ENCODE results near the gene CRYL1.
"Not testable (repeated sequence)": the region's sequence is repeated elsewhere in the genome, so short reads cannot be mapped to it uniquely, and the experiment has no call there.

CRYL1 gene

GRCh38 chr13:20439261-20439660, 86.4 kb downstream of the CRYL1 start:
- peak in 1 of 2 donors; percentile 34 for DNase-seq (ENCODE audit: low read depth in 2 of 2)
- no peak overlapping the region for H3K4me3 ChIP-seq (replicated peaks in 1 of 2; ENCODE audit: low read depth in 2 of 2, low read length in 2 of 2)
- TF ChIP-seq CTCF (IDR thresholded peaks at IDR 0.05; ENCODE audit: low read depth, low read length), result no peak

DNA sequence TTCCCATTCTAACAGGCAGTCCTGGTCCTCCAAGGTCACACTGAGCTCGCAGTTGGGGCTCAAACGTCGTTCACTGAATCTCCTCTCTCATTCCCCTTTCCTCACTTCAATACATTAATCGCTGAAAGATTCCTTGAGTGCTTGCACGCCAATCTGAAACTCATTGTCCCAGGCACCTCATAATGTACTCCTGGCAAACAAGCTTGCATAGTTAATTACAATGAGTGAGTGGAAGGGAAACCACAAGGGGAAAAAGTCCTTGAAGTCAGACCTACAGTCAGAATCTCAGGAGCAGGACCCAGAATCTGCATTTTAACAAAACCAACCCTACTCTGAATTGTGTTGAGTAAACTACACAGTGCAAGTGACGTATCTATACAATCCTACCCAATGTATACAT, 86.9 kb downstream of the CRYL1 start:
- H3K4me3 ChIP-seq (replicated peaks in 1 of 2; ENCODE audit: low read depth in 2 of 2, low read length in 2 of 2), result no peak overlapping the region
- no peak for TF ChIP-seq CTCF (IDR thresholded peaks at IDR 0.05; ENCODE audit: low read depth, low read length)
- DNase-seq (ENCODE audit: low read depth in 2 of 2), result no peak

DNA sequence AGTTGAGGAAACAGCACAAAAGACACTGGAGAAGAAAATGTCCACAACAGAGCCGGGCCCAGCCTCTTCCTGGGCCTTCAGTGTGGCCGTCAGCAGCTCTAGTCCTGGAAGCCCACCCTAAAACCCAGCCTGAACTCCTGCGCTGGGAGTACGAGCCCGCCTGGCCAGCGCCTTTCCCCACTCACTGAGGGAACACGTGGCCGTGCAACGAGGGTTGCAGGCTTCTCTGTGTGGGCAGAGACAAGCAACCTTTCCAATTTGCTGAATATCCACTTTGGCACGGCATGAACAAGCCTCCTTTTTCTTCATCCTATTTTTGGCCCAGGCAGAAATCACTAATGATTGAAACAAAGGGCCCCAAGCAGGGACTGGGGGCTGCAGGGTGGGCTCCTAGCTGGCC, 89.2 kb downstream of the CRYL1 start:
- no peak overlapping the region for H3K4me3 ChIP-seq (replicated peaks in 1 of 2; ENCODE audit: low read depth in 2 of 2, low read length in 2 of 2)
- no peak for TF ChIP-seq CTCF (IDR thresholded peaks at IDR 0.05; ENCODE audit: low read depth, low read length)
- DNase-seq (ENCODE audit: low read depth in 2 of 2), result no peak

GRCh38 chr13:20435616-20436368, 89.9 kb downstream of the CRYL1 start:
- TF ChIP-seq CTCF (IDR thresholded peaks at IDR 0.05; ENCODE audit: low read depth, low read length), result no peak
- H3K4me3 ChIP-seq (replicated peaks in 1 of 2; ENCODE audit: low read depth in 2 of 2, low read length in 2 of 2), result no peak overlapping the region
- no peak for DNase-seq (ENCODE audit: low read depth in 2 of 2)

GRCh38 chr13:20434210-20434609, 91.4 kb downstream of the CRYL1 start:
- H3K4me3 ChIP-seq (replicated peaks in 1 of 2; ENCODE audit: low read depth in 2 of 2, low read length in 2 of 2); DNase-seq (ENCODE audit: low read depth in 2 of 2): not testable (repeated sequence)

DNA sequence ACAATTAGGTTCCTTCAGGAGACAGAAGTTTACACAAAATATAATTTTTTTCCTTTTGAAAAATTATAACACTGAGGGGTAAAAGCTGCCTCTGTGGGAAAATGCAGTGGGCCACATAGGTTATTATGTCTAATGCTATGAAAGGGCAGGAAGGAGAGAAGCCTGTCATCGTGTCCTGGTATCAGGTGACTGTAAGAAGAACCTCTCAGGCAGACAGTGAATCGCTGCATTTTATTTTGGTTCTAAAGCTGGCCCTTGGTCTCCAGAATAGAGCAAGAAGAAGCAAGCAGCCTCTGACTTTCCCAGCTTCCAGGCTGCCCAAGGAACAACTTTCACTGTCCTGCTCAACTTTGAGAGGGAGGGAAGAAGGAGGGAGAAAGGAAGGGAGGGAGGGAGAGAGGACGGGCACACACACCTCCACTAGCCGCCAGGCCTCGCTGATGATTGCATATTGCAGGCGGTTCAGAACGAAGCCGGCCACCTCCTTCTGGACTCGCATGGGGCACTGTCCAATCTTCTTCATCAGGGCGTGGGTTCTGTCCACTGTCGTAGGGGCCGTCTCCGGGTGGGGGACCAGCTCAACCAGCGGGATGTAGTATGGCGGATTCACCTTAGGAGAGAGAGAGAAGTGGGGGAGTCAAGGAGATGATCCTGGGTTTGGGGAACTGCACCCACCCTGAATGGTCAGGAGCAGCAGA, 93.8 kb downstream of the CRYL1 start:
- DNase-seq (ENCODE audit: low read depth in 2 of 2), result no peak
- TF ChIP-seq CTCF (IDR thresholded peaks at IDR 0.05; ENCODE audit: low read depth, low read length), result no peak
- H3K4me3 ChIP-seq (replicated peaks in 1 of 2; ENCODE audit: low read depth in 2 of 2, low read length in 2 of 2), result no peak overlapping the region

- H3K4me3 ChIP-seq (replicated peaks in 1 of 2; ENCODE audit: low read depth in 2 of 2, low read length in 2 of 2), result no peak overlapping the region
- no peak for TF ChIP-seq CTCF (IDR thresholded peaks at IDR 0.05; ENCODE audit: low read depth, low read length)
- no peak for DNase-seq (ENCODE audit: low read depth in 2 of 2)
Observed at GRCh38 chr13:20431080-20431479, 94.6 kb downstream of the CRYL1 start.
